Neuronal stem cell (in vitro differentiated cells): ENCODE data around the gene ASCC1.

Experiments
- DNase-seq: peaks from one replicate; pipeline ENCODE4 v3.0.0-alpha.2; 2013; ENCODE audit warnings: low spot score
- H2AFZ ChIP-seq: one replicate; pipeline ENCODE4 v1.6.1; 2013; ENCODE audit warnings: mild to moderate bottlenecking, low read length, inconsistent platforms
- H2AK5ac ChIP-seq: 2 replicates; pipeline ENCODE4 v1.6.1; 2013; ENCODE audit warnings: low read depth, mild to moderate bottlenecking, inconsistent platforms, low read length, moderate library complexity, mixed read lengths
- H2BK120ac ChIP-seq: 2 replicates; pipeline ENCODE4 v1.6.1; 2013; ENCODE audit warnings: low read depth, mild to moderate bottlenecking, inconsistent platforms, low read length, moderate library complexity, mixed read lengths
- H2BK12ac ChIP-seq: one replicate; pipeline ENCODE4 v1.6.1; 2013; ENCODE audit warnings: low read length, inconsistent platforms
- H2BK15ac ChIP-seq: 2 replicates; pipeline ENCODE4 v1.6.1; 2013; ENCODE audit warnings: mild to moderate bottlenecking, low read length, inconsistent platforms, mixed read lengths
- H2BK5ac ChIP-seq: one replicate; pipeline ENCODE4 v1.6.1; 2013; ENCODE audit warnings: inconsistent platforms, mild to moderate bottlenecking, low read length, moderate library complexity
- H3K14ac ChIP-seq: one replicate; pipeline ENCODE4 v1.6.1; 2013; ENCODE audit warnings: low read length, inconsistent platforms
- H3K18ac ChIP-seq: 2 replicates; pipeline ENCODE4 v1.6.1; 2013; ENCODE audit warnings: low read length, inconsistent platforms
- H3K23ac ChIP-seq: 2 replicates; pipeline ENCODE4 v1.6.1; 2013; ENCODE audit warnings: low read depth, mild to moderate bottlenecking, mixed read lengths, low read length, inconsistent platforms; ENCODE audit not compliant: poor library complexity
- H3K27ac ChIP-seq: replicated peaks from 3 replicates; pipeline ENCODE4 v1.5.1; 2013; ENCODE audit warnings: low read length, inconsistent platforms
- H3K27me3 ChIP-seq, 3 experiments: 2 replicates each; pipeline ENCODE4 v1.6.1; 2013; ENCODE audit warnings: low read length in 3 of 3, mild to moderate bottlenecking in 2 of 3, inconsistent platforms in 1 of 3, low read depth in 1 of 3, mixed read lengths in 1 of 3, moderate library complexity in 1 of 3; ENCODE audit not compliant: control insufficient read depth in 3 of 3, insufficient read depth in 3 of 3
- H3K36me3 ChIP-seq, 2 donors: replicated peaks in 1 of 2; 2 replicates each; pipeline ENCODE4 v1.6.1; 2013; ENCODE audit warnings: low read length in 2 of 2; ENCODE audit not compliant: control insufficient read depth in 2 of 2, insufficient read depth in 2 of 2
- H3K4ac ChIP-seq: 2 replicates; pipeline ENCODE4 v1.6.1; 2013; ENCODE audit warnings: inconsistent platforms, mild to moderate bottlenecking, low read length, moderate library complexity
- H3K4me1 ChIP-seq, 2 donors: 1 replicate in 1 of 2; 2 replicates in 1 of 2; pipeline ENCODE4 v1.6.1; 2013; ENCODE audit warnings: low read length in 2 of 2, low read depth in 1 of 2; ENCODE audit not compliant: control insufficient read depth in 2 of 2, insufficient read depth in 1 of 2
- H3K4me2 ChIP-seq: one replicate; pipeline ENCODE4 v1.6.1; 2013; ENCODE audit warnings: mild to moderate bottlenecking, low read length, inconsistent platforms; ENCODE audit not compliant: insufficient read depth, poor library complexity, severe bottlenecking
- H3K4me3 ChIP-seq, 2 donors: 2 replicates each; pipeline ENCODE4 v1.5.1; 2013; ENCODE audit warnings: low read length in 2 of 2, mild to moderate bottlenecking in 2 of 2, inconsistent platforms in 1 of 2, moderate library complexity in 1 of 2
- H3K79me1 ChIP-seq: one replicate; pipeline ENCODE4 v1.6.1; 2013; ENCODE audit warnings: low read depth, mild to moderate bottlenecking, inconsistent platforms, low read length, moderate library complexity
- H3K9ac ChIP-seq: one replicate; pipeline ENCODE4 v1.6.1; 2013; ENCODE audit warnings: mild to moderate bottlenecking, low read depth, low read length, inconsistent platforms; ENCODE audit not compliant: poor library complexity
- H3K9me3 ChIP-seq, 2 donors: replicated peaks in 1 of 2; 2 replicates each; pipeline versions ENCODE3 to v1.6.1; 2013; ENCODE audit warnings: low read length in 2 of 2, mild to moderate bottlenecking in 2 of 2, inconsistent platforms in 1 of 2, low read depth in 1 of 2, mixed read lengths in 1 of 2, moderate library complexity in 1 of 2; ENCODE audit not compliant: control insufficient read depth in 2 of 2, insufficient read depth in 1 of 2
- H4K8ac ChIP-seq: one replicate; pipeline ENCODE4 v1.6.1; 2013; ENCODE audit warnings: low read depth, mild to moderate bottlenecking, inconsistent platforms, low read length, moderate library complexity
- H4K91ac ChIP-seq: one replicate; pipeline ENCODE4 v1.6.1; 2013; ENCODE audit warnings: low read length, low read depth, mild to moderate bottlenecking, inconsistent platforms; ENCODE audit not compliant: poor library complexity
- WGBS, 2 donors: extraction: QIAGEN DNeasy Blood & Tissue Kit; methylation state at CpG; one replicate each; pipeline ENCODE4 v1.1.7; 2013; ENCODE audit warnings: missing lambda C conversion rate in 2 of 2, mixed read lengths in 1 of 2; ENCODE audit not compliant: insufficient read length in 2 of 2, insufficient replicate concordance in 1 of 2; ENCODE audit errors: extremely low coverage in 2 of 2; 5-methylcytosine and 5-hydroxymethylcytosine counted together

Gene ASCC1

DNA sequence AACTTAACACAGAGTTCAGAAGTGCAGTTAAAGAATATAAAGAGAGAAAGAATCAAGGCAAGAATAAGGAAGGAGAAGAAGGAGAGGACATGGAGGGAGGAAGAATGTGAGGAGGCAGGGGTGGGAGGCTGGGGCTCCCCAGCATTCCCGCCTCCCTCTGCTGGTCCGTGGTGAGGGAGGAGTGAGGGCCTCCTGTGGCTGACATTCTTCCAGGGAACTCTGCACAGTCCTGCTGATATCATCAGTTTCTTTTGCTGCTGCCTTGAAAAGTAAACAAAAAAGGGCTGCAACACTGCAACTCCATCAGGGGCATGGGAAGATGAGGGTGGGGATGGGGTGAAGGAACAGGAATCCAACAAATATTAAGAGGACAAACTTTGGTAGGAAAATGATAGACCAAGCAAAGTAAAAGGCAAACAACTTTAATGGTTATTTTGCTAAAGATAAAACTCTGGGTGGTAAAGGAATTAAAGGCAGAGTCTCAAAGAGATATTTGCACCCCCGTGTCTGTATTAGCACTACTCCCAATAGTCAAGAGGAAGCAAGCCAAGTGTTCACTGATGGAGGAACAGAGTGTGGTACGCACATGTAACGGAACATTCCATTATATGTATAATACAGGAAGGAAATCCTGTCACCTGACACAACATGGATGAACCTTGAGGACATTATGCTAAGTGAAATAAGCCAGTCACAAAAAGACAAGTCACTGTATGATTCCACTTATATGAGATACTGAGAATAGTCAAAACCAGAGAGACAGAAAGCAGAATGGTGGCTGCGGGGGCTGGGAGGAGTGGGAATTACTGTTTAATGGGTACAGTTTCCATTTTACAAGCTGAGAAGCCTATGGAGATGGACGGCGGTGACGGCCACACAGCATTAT is 119.7 kb downstream of the ASCC1 start:
- Histone ChIP-seq H2BK120ac (no peak overlapping the region), H3K4me1 (peaks cover 0 to 5% of the 10 kb centered on the region in 2 donors), H4K8ac (no peak overlapping the region), H3K14ac (no peak overlapping the region), H3K4me2 (no peak overlapping the region), H2BK12ac (no peak overlapping the region), H3K4ac (no peak overlapping the region), H2AFZ (no peak overlapping the region), H3K9ac (no peak overlapping the region), H3K9me3 (no peaks in the 10 kb centered on the region), H3K18ac (no peak overlapping the region), H2BK15ac (no peak overlapping the region), H3K27me3 (no peaks in the 10 kb centered on the region), H2BK5ac (no peak overlapping the region), H2AK5ac (no peak overlapping the region), H4K91ac (no peak overlapping the region), H3K4me3 (no peak overlapping the region), H3K36me3 (peaks cover 3 to 27% of the 10 kb centered on the region in 2 donors), H3K79me1 (no peaks in the 10 kb centered on the region), H3K27ac (no peak overlapping the region), H3K23ac (no peak overlapping the region)
- no peak for DNase-seq
- no CpG with 5 or more reads among the region's 9 CpGs for WGBS, 2 donors

GRCh38 chr10:72095195-72095594 is 120.9 kb downstream of the ASCC1 start:
- no peak overlapping the region for H2BK15ac ChIP-seq
- no peaks in the 10 kb centered on the region for H3K9me3 ChIP-seq
- no peak overlapping the region for H4K8ac ChIP-seq
- no peak overlapping the region for H2AFZ ChIP-seq
- no peak overlapping the region for H3K27ac ChIP-seq
- H3K4me2 ChIP-seq, result no peak overlapping the region
- no peak overlapping the region for H3K14ac ChIP-seq
- no peak overlapping the region for H3K9ac ChIP-seq
- H3K79me1 ChIP-seq, result no peaks in the 10 kb centered on the region
- WGBS, 2 donors, result no CpG with 5 or more reads among the region's 4 CpGs
- H2BK5ac ChIP-seq, result no peak overlapping the region
- H3K23ac ChIP-seq, result no peak overlapping the region
- H3K4ac ChIP-seq, result no peak overlapping the region
- peaks cover 3 to 20% of the 10 kb centered on the region in 2 donors for H3K36me3 ChIP-seq
- no peak overlapping the region for H3K18ac ChIP-seq
- H2AK5ac ChIP-seq, result no peak overlapping the region
- no peaks in the 10 kb centered on the region for H3K27me3 ChIP-seq
- H4K91ac ChIP-seq, result no peak overlapping the region
- peaks cover 0 to 5% of the 10 kb centered on the region in 2 donors for H3K4me1 ChIP-seq
- no peak overlapping the region for H2BK120ac ChIP-seq
- DNase-seq, result no peak
- H3K4me3 ChIP-seq, result no peak overlapping the region
- H2BK12ac ChIP-seq, result no peak overlapping the region

DNA sequence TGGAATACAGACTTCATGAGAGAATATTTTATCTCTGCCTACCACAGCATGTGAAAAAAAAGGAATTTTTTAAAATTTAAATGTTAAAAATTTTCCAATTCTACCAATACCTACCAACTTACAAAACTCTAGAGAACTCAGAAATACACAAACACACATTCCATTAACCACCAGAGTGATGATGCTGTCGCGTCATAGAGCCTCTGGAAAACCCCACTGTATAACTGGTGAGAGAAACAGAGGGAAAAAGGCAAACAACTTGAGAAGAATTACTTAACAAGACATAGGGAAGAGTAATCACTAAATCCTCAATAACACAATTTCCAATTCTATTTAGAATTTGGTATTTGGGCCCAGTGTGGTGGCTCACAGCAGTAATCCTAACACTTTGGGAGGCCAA is 121.5 kb downstream of the ASCC1 start:
- no peak overlapping the region for H3K4me2 ChIP-seq
- no CpG with 5 or more reads among the region's 2 CpGs for WGBS, 2 donors
- no peaks in the 10 kb centered on the region for H3K79me1 ChIP-seq
- no peak overlapping the region for H3K23ac ChIP-seq
- H4K8ac ChIP-seq, result no peak overlapping the region
- no peak overlapping the region for H3K4ac ChIP-seq
- no peak overlapping the region for H2BK120ac ChIP-seq
- peaks cover 3 to 20% of the 10 kb centered on the region in 2 donors for H3K36me3 ChIP-seq
- no peak for DNase-seq
- no peak overlapping the region for H2BK15ac ChIP-seq
- no peak overlapping the region for H4K91ac ChIP-seq
- H3K4me1 ChIP-seq, result peaks cover 0 to 6% of the 10 kb centered on the region in 2 donors
- no peak overlapping the region for H2AK5ac ChIP-seq
- H2BK5ac ChIP-seq, result no peak overlapping the region
- no peak overlapping the region for H3K27ac ChIP-seq
- peaks cover 0 to 2% (median under 1%) of the 10 kb centered on the region in 3 experiments for H3K27me3 ChIP-seq
- no peak overlapping the region for H3K18ac ChIP-seq
- no peak overlapping the region for H3K14ac ChIP-seq
- no peak overlapping the region for H2AFZ ChIP-seq
- no peaks in the 10 kb centered on the region for H3K9me3 ChIP-seq
- H3K9ac ChIP-seq, result no peak overlapping the region
- H2BK12ac ChIP-seq, result no peak overlapping the region
- H3K4me3 ChIP-seq, result no peak overlapping the region

DNA sequence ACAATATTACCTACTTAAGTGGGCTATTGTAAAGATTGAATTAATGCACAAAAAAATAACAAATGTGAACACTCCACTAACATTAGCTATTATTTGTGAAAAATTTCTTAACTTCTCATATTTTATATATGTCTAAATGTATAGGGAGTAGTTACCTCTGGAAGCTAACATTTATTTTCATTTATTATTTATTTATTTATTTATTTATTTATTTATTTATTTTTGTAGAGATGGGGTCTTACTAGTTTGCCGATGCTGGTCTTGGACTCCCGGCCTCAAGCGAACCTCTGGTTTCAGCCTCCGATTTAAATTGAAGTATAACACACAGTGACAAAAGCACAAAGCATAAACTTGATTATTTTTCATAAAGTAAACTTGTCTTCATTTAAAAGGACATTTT is 122.6 kb downstream of the ASCC1 start:
- no peak overlapping the region for H2AK5ac ChIP-seq
- no peaks in the 10 kb centered on the region for H3K9me3 ChIP-seq
- WGBS, 2 donors, result no CpG with 5 or more reads among the region's 4 CpGs
- no peak overlapping the region for H3K9ac ChIP-seq
- H2BK5ac ChIP-seq, result no peak overlapping the region
- no peak overlapping the region for H3K4me2 ChIP-seq
- no peak overlapping the region for H3K14ac ChIP-seq
- H3K4ac ChIP-seq, result no peak overlapping the region
- H2BK12ac ChIP-seq, result no peak overlapping the region
- no peak overlapping the region for H2BK120ac ChIP-seq
- no peak overlapping the region for H3K18ac ChIP-seq
- H3K4me3 ChIP-seq, result no peak overlapping the region
- no peaks in the 10 kb centered on the region for H3K79me1 ChIP-seq
- no peak overlapping the region for H4K8ac ChIP-seq
- H3K36me3 ChIP-seq, result peaks cover 3 to 17% of the 10 kb centered on the region in 2 donors
- H2AFZ ChIP-seq, result no peak overlapping the region
- peaks cover 3 to 12% (median 9%) of the 10 kb centered on the region in 3 experiments for H3K27me3 ChIP-seq
- H3K4me1 ChIP-seq, result peaks cover 5 to 14% of the 10 kb centered on the region in 2 donors
- no peak overlapping the region for H3K23ac ChIP-seq
- no peak overlapping the region for H2BK15ac ChIP-seq
- DNase-seq, result no peak
- no peak overlapping the region for H3K27ac ChIP-seq
- H4K91ac ChIP-seq, result no peak overlapping the region
